Measurements from ENCODE around the gene CACNA1E. TPM values are rescaled to one million over a fixed set of nuclear protein-coding genes. Genes with fewer than 3 reads are reported as not detected.

CACNA1E gene
- total RNA-seq, 1 experiment from 2014 or later, result not detected

GRCh38 chr1:181601186-181601950, 118.1 kb downstream of the CACNA1E start:
- Histone ChIP-seq H3K27ac (ENCODE audit: low read depth, low read length, poor library complexity, severe bottlenecking) (no peak overlapping the region), H3K4me1 (ENCODE audit: insufficient read depth, low read length, poor library complexity, severe bottlenecking) (no peaks in the 10 kb centered on the region), H3K9me3 (ENCODE audit: low read depth, low read length, poor library complexity, severe bottlenecking) (no peaks in the 10 kb centered on the region), H3K36me3 (ENCODE audit: insufficient read depth, low read length, poor library complexity, severe bottlenecking) (no peaks in the 10 kb centered on the region), H3K4me3 (ENCODE audit: low read depth, low read length, poor library complexity, severe bottlenecking) (no peak overlapping the region), H3K27me3 (replicated peaks; ENCODE audit: insufficient read depth, low read depth, low read length, poor library complexity) (peaks cover 22% of the 10 kb centered on the region)
- POLR2A ChIA-PET (ENCODE audit: low non-redundant PET), result no interaction called here
- intact Hi-C loops (cut with micrococcal nuclease; ENCODE audit: unreplicated experiment), result no loop called here
- CTCF ChIA-PET, result no interaction called here
- no peak for DNase-seq (ENCODE audit: low spot score)
- no TSS peak for BruUV-seq (replicated peaks)
- no peak for TF ChIP-seq CTCF (conservative IDR thresholded peaks at IDR 0.05; ENCODE audit: low read depth, low read length)
- TF ChIP-seq EZH2 (IDR thresholded peaks at IDR 0.05; ENCODE audit: borderline replicate concordance, low read depth, low read length, poor library complexity, severe bottlenecking), result no peak

- no TSS peak for BruUV-seq (replicated peaks)
- no peaks in the 10 kb centered on the region for H3K4me1 ChIP-seq (ENCODE audit: insufficient read depth, low read length, poor library complexity, severe bottlenecking)
- intact Hi-C loops (cut with micrococcal nuclease; ENCODE audit: unreplicated experiment), result no loop called here
- no peaks in the 10 kb centered on the region for H3K9me3 ChIP-seq (ENCODE audit: low read depth, low read length, poor library complexity, severe bottlenecking)
- ChIA-PET CTCF (no interaction called here), POLR2A (ENCODE audit: low non-redundant PET) (no interaction called here)
- peaks cover 27% of the 10 kb centered on the region for H3K27me3 ChIP-seq (replicated peaks; ENCODE audit: insufficient read depth, low read depth, low read length, poor library complexity)
- H3K27ac ChIP-seq (ENCODE audit: low read depth, low read length, poor library complexity, severe bottlenecking), result no peak overlapping the region
- no peak overlapping the region for H3K4me3 ChIP-seq (ENCODE audit: low read depth, low read length, poor library complexity, severe bottlenecking)
- H3K36me3 ChIP-seq (ENCODE audit: insufficient read depth, low read length, poor library complexity, severe bottlenecking), result no peaks in the 10 kb centered on the region
- no peak for DNase-seq (ENCODE audit: low spot score)
- TF ChIP-seq EZH2 (IDR thresholded peaks at IDR 0.05; ENCODE audit: borderline replicate concordance, low read depth, low read length, poor library complexity, severe bottlenecking) (no peak), CTCF (conservative IDR thresholded peaks at IDR 0.05; ENCODE audit: low read depth, low read length) (no peak)
These were observed 120.6 kb downstream of the CACNA1E start for GRCh38 chr1:181603735-181604410.

GRCh38 chr1:181604482-181605249, 121.3 kb downstream of the CACNA1E start:
- CTCF ChIA-PET, result no interaction called here
- Histone ChIP-seq H3K36me3 (ENCODE audit: insufficient read depth, low read length, poor library complexity, severe bottlenecking) (no peaks in the 10 kb centered on the region), H3K4me1 (ENCODE audit: insufficient read depth, low read length, poor library complexity, severe bottlenecking) (no peaks in the 10 kb centered on the region), H3K4me3 (ENCODE audit: low read depth, low read length, poor library complexity, severe bottlenecking) (no peak overlapping the region), H3K27ac (ENCODE audit: low read depth, low read length, poor library complexity, severe bottlenecking) (no peak overlapping the region), H3K27me3 (replicated peaks; ENCODE audit: insufficient read depth, low read depth, low read length, poor library complexity) (peaks cover 27% of the 10 kb centered on the region), H3K9me3 (ENCODE audit: low read depth, low read length, poor library complexity, severe bottlenecking) (no peaks in the 10 kb centered on the region)
- DNase-seq (ENCODE audit: low spot score), result no peak
- no TSS peak for BruUV-seq (replicated peaks)
- no peak for TF ChIP-seq EZH2 (IDR thresholded peaks at IDR 0.05; ENCODE audit: borderline replicate concordance, low read depth, low read length, poor library complexity, severe bottlenecking)
- no peak for TF ChIP-seq CTCF (conservative IDR thresholded peaks at IDR 0.05; ENCODE audit: low read depth, low read length)
- intact Hi-C loops (cut with micrococcal nuclease; ENCODE audit: unreplicated experiment), result no loop called here
- POLR2A ChIA-PET (ENCODE audit: low non-redundant PET), result no interaction called here
